HL-60/S4 treated with phorbol 12-myristate 13-acetate at 8.2 ng/mL for 4 days and 3 days (cell line): ENCODE measurements around the gene MPRIP.
"Not testable (repeated sequence)": the region's sequence is repeated elsewhere in the genome, so short reads cannot be mapped to it uniquely, and the experiment has no call there.

Experiments used
- in situ Hi-C: fragments of 300-500 bp; cut with MboI; formaldehyde crosslinking; loops from 2 replicates; pipeline ENCODE4 v1.15.0; 2022; ENCODE audit warnings: low sequenced_read_pairs

MPRIP gene, protein sequence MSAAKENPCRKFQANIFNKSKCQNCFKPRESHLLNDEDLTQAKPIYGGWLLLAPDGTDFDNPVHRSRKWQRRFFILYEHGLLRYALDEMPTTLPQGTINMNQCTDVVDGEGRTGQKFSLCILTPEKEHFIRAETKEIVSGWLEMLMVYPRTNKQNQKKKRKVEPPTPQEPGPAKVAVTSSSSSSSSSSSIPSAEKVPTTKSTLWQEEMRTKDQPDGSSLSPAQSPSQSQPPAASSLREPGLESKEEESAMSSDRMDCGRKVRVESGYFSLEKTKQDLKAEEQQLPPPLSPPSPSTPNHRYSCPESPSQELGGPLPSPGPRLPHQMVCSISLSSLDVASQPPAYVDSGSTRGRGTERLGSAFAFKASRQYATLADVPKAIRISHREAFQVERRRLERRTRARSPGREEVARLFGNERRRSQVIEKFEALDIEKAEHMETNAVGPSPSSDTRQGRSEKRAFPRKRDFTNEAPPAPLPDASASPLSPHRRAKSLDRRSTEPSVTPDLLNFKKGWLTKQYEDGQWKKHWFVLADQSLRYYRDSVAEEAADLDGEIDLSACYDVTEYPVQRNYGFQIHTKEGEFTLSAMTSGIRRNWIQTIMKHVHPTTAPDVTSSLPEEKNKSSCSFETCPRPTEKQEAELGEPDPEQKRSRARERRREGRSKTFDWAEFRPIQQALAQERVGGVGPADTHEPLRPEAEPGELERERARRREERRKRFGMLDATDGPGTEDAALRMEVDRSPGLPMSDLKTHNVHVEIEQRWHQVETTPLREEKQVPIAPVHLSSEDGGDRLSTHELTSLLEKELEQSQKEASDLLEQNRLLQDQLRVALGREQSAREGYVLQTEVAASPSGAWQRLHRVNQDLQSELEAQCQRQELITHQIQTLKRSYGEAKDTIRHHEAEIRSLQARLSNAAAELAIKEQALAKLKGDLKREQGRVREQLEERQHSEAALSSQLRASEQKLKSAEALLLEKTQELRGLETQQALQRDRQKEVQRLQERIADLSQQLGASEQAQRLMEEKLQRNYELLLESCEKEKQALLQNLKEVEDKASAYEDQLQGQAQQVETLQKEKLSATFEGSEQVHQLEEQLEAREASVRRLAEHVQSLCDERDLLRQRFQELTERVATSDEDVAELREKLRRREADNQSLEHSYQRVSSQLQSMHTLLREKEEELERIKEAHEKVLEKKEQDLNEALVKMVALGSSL (N-terminal part only)

DNA sequence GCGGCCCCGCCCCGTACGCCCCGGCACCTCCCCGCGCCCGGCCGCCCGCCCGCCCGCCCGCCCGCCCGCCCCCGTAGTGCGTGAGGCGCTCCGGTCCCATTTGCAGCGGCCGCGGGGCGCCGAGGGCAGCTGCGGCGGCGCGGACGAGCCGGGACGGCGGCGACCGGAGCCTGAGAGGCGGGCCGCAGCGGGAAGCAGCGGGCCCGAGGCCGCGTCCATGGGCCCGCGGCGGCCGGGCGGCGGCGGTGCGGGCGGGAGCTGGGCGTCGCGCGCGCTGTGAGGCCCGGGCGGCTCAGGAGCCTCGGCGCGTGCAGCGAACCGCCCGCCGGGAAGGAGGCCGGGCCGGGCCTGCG, at the start of gene MPRIP:
Gene MPRIP, plus strand, starts transcription at position 74 of the 353 bp plus-strand sequence. CDS start 392 bp downstream, outside the sequence.
- in situ Hi-C loops = no loop called here

DNA sequence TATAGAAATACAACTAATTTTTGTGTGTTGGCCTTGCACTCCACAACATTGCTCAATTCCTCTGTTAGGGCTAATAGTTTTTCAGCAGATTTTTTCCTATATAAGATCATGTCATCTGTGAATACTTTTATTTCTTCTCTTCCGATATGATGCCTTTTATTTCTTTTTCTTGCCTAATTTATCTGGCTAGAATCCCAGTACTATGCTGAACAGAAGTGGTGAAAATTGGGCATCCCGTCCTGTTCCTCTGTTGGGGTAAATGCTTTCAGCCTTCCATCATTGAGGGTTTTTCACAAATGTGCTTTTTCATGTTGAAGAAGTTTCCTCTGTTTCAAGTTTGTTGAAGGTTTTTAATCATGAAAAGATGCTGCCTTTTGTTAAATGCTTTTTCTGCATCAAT, 47.6 kb upstream of the MPRIP start:
- in situ Hi-C loops = no loop called here

DNA sequence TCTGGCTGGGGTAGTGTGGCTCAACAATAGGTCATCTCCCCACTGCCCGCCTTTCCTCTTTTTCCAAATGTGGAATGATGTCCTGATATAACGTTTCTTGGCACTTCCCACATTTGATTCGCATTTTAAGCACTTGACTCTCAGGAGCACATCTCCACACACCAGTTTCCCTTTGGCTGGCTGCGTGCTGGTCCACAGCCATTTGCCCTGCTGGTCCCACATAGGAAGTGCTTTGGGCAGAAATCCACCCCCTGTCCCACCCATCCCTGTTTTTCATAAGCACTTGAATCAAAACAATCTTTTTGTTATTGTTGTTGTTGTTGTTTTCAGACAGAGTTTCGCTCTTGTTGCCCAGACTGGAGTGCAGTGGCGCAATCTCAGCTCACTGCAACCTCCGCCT, 46.3 kb upstream of the MPRIP start:
- in situ Hi-C loops = no loop called here

DNA sequence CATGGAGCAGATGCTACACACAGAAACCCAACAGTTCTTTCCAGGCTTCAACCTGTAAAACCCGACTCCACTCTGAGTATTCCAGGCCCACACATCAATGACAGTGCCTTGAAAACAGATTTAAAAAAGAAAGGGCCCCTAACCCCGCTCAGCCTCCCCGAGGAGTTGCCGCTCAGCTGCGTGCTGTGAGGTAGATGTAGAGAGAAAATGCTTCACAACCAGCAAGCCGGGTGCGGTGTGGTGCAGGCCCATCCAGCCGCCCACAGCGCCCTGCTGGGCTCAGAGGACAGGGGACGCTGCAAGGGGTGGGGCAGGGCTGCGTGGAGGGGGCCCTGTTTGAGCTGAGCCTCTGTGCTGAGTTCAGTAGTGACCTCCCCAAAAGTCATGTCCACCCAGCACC, 45.5 kb upstream of the MPRIP start:
- in situ Hi-C loops = not testable (repeated sequence)

DNA sequence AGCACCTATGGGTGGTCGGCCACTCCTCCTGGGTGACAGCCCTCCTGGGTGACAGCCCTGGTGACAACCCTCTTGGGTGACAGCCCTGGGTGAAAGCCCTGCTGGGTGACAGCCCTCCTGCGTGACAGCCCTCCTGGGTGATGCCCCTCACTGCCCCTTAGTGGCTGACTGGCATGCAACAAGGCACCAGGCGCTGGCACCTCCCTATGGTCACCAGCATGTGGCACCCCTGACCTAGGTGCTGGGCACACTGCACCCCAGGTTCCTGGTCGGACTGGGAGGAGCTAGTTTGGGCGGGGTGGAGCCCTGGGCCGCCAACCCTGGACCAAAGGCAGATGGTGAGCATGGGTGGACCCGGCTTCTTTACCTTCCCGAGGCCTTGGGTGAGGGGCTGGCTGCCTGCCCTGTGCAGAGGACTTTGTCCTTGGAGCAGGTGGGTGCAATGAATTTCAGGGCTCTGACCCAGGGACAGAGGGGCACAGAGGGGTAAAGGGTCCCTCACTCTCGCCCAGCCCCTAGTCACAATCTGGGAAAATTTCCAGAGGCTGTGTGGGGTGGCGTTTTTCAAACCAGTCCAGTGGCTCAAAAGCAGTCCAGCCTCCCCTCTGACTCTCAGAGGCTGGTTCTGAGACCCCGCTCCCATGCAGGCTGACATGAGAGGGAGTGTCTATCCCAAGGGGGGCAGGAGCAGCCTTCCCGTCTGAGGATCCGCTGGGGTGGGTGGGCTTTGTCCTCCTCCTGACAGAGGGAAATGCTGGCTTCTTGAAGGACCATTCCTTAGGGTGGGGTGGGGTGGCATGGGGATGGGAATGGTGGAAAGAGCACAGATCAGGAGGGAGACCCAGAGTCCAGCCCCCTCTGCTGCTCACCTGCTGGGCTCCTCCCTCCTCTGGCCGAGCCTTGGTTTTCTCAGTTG, 44.5 kb upstream of the MPRIP start:
- in situ Hi-C loops = no loop called here

DNA sequence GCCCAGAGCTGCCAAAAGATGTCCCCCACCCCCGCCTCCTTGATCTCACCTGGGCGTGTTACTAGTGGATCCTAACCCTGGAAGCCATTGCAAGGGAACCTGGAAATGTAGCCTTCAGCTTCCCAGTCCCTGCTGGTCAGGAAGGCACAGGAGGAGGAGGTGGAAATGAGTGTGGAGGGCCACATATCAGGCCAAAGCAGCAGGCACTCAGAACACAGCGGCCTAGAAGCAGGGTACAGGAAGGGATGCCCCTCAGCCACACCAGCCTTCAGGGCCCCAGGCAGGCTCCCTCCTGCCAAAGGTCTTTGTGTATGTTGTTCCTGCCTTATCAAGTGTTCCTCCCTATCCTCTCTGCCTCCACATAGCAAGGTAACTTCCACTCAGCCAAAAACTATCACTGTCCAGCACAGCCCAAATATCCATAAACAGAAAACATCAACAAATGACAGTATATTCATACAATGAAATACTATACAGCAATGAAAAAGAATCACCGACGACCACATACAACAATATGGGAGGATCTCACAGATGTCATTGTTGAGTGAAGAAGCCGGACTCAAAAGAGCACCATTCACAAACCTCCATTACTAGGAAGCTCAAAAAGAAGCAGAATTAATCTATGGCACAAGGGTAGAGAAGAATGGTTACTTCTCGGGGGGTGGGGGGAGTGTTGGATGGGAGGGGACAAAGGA, 42.2 kb upstream of the MPRIP start:
- in situ Hi-C loops = loop anchor here (25.0 kb wide), 1 partner anchor 112 kb away; no protein-coding TSS in a partner anchor

DNA sequence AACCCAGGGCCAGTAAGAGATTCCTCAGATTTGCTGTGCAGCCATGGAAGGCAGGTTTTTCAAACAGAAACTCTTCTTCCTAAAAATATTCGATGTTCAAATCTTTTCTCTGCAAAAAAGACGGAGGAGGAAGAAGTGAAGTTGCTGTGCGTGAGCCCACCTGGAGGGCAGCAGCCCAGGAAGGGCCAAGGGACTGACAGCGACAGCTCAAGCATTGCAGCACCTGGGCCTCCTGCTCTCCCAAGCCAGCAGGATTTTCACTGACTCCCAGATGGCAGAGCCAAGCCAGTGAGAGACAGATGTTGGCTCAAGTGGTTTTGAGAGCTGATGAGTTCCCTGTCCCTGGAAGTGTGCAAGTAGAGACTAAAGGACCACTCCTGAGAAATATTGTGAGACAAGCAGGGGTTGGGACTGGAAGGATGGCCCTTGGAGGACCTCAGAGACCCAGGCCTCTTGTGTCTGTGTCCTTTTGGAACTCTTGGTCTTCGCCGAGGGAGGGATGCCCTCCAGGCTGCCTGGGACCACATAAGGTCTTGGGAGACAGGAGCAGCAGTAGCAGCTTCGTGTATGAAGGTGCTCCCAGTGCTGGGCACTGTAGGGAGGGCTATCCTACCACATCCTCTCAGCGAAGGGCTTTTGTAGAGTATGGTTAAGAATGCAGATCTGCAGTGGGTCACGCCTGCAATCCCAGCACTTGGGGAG, 41.0 kb upstream of the MPRIP start:
- in situ Hi-C loops = loop anchor here (25.0 kb wide), 1 partner anchor 111 kb away; no protein-coding TSS in a partner anchor

GRCh38 chr17:17001874-17002520, 40.3 kb upstream of the MPRIP start:
- in situ Hi-C loops = loop anchor here (25.0 kb wide), 1 partner anchor 110 kb away; no protein-coding TSS in a partner anchor

DNA sequence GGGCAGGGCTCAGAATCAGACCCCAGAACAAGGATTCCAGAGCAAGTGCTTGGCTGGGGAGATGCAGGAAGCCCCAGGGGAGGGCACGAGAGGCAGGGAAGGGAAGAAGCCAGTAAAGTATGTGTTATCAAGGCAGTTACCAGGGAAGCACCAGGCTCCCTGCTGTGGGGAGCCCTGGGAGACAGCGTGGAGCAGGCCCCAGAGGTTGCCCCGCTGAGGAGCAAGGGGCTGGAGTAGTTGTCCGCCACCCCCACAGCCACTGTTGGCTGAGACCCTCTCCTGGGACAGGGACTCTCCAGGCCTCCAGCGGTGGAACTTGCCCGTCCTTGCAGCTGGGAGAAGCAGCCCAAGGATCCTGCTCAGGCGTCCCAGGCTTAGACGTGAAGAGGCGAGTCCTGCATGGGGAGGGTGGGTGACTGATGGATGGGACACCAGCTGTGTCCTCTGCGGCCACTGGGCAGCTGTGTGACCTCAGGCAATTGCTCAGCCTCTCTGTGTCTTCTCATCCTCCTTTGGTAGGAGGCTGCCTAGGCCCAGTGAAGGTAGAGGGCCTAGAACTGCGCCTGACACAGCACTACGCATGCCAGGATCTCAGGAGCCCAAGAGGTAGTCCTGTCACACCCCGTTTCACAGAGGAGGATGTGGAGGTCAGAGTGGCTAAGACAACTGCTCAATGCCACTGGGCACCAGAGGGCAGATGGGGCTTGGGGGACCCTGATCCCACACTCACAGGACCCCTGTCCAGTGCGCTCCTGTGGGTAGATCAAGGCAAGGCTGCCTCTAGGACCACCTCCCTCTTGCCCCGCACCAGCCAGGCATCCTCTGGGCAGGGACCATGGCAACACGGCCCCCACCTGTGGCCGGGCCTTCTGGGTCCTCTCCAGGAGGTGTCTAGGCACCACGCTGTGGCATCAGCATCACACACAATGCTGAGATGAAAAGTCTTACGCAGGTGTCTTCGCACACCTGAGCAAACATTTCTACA, 39.2 kb upstream of the MPRIP start:
- in situ Hi-C loops = loop anchor here (25.0 kb wide), 1 partner anchor 109 kb away; no protein-coding TSS in a partner anchor

DNA sequence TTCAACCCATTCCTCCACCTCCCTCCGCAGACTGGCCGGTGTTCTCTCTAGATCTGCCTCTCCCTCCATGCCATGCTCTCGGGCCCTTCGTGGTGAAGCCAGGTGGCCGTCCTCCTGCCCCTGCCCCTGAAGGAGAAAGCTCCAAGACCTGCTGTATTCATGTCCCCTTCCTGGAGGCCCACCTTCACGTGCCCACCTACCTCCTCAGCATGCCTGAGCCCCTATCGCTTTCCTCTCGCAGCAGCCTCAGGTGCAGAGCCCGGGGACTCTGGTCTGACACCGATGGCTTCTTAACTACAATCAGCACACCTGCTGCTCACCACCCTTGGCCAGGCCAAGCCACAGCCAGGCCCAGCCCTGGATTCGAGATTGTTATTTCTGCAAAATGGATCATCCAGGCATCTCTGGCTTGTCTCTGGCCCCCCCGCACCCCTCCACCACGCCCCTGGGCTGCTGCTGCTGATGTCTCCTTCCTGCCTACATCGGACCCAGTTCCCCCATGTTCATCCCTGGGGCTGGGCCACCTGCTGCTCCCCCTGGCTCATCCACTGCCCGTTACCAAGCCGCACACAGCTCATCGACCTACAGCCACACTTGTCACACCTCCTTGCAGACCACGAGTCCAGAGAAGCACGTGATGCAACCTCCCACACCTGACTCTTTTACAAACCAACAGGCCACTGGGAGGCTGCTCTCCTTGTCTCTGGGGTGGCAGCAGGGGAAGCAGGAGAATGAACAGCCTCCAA, 37.8 kb upstream of the MPRIP start:
- in situ Hi-C loops = loop anchor here (25.0 kb wide), 1 partner anchor 108 kb away; no protein-coding TSS in a partner anchor

DNA sequence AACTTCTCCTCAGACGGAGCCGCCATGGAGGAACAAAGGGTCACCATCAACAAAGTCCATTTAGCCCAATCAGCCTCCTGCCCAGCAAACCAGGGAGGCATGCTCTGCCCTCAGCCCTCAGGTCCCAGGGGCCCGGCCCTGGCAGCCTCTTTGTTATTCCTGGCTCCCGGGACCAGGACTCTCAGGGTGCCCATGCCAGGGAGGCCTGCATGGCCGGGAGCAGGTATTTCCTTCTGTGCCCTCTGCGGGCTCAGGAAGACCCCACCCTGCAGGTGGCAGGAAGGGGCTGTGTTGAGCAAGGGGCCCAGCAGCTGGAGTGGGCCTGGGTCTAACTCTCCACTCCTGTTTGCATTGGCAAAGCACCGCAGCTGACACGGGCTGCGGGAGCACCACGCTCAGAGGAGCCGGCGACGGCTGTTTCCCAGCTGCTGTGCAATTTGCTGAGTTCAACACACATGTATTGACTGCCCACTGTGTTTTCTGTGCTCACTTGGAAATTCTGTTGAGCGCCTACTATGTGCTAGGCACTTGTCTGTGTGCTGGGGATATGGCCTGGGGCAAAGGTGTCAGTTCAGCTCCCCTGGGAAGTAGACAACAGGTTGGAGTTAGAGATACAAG, 37.2 kb upstream of the MPRIP start:
- in situ Hi-C loops = loop anchor here (25.0 kb wide), 1 partner anchor 107 kb away; no protein-coding TSS in a partner anchor

GRCh38 chr17:17007891-17008290, 34.4 kb upstream of the MPRIP start:
- in situ Hi-C loops = loop anchor here (25.0 kb wide), 1 partner anchor 104 kb away; no protein-coding TSS in a partner anchor

- in situ Hi-C loops = loop anchor here (25.0 kb wide), 1 partner anchor 103 kb away; no protein-coding TSS in a partner anchor
Measured at GRCh38 chr17:17008621-17009397, 33.4 kb upstream of the MPRIP start.

GRCh38 chr17:17009972-17010371, 32.3 kb upstream of the MPRIP start:
- in situ Hi-C loops = loop anchor here (25.0 kb wide), 1 partner anchor 102 kb away; no protein-coding TSS in a partner anchor
